Prostate gland (tissue), 2 donors: ENCODE results near the gene SLC12A3. TPM values are rescaled to one million over a fixed set of nuclear protein-coding genes. Genes with fewer than 3 reads are reported as not detected.
A peak's percentile ranks its signal among the peaks of the same experiment; 100 is the strongest.

ENCODE experiments used
- DNase-seq: peaks from one replicate; pipeline ENCODE4 v3.0.0-alpha.2; 2019; ENCODE audit warnings: low spot score
- H3K27ac ChIP-seq, 2 donors: fragments of 200-600 bp; sonication (generic); 2 replicates each; pipeline ENCODE4 v1.5.1; 2017 to 2019
- H3K27me3 ChIP-seq: fragments of 200-600 bp; sonication (generic); replicated peaks from 2 replicates; pipeline ENCODE4 v1.5.1; 2019; ENCODE audit not compliant: insufficient read depth
- H3K36me3 ChIP-seq, 2 donors: fragments of 200-600 bp; sonication (generic); 1 replicate in 1 of 2; 2 replicates in 1 of 2; pipeline versions ENCODE4 v1.5.1 to v1.8.1; 2017 to 2019
- H3K4me1 ChIP-seq: fragments of 200-600 bp; sonication (generic); replicated peaks from 2 replicates; pipeline ENCODE4 v1.5.1; 2019
- H3K4me3 ChIP-seq, 2 donors: fragments of 200-600 bp; sonication (generic); 2 replicates each; pipeline ENCODE4 v1.5.1; 2017 to 2019
- H3K9me3 ChIP-seq: fragments of 200-600 bp; sonication (generic); 2 replicates; pipeline ENCODE4 v1.5.1; 2017
- POLR2A ChIP-seq: fragments of 450-650 bp; IDR thresholded peaks from one replicate; pipeline ENCODE4 v1.6.1; 2016; ENCODE audit warnings: antibody characterized with exemption, mild to moderate bottlenecking
- POLR2AphosphoS5 ChIP-seq: sonication (generic); formaldehyde crosslinking; IDR thresholded peaks from one replicate; pipeline ENCODE4 v1.6.1; 2017; ENCODE audit warnings: antibody characterized with exemption
- WGBS: methylation state at CpG from one replicate; pipeline ENCODE4 v1.1.5; 2018; 5-methylcytosine and 5-hydroxymethylcytosine counted together
- intact Hi-C: fragments of 100-400 bp; cut with DNase I; formaldehyde crosslinking; loops from one replicate; pipeline ENCODE4 v1.14.2; 2022
- total RNA-seq, 2 donors: library from RNA; depleted of rRNA; stranded (reverse); fragments of >200 nt; gene quantifications; one replicate each; pipeline ENCODE4 v1.1.0, GENCODE V29; 2016
- TF ChIP-seq, protein P1 (sequence below), 4 experiments: fragments of 200-600 bp in 2 of 4; fragments of 450-650 bp in 2 of 4; sonication (generic) in 2 of 4; IDR thresholded peaks; 1 replicate in 3 of 4; 2 replicates in 1 of 4; pipeline ENCODE4 v1.5.1; 2016 to 2019; ENCODE audit warnings: antibody characterized with exemption in 4 of 4, mild to moderate bottlenecking in 2 of 4, moderate library complexity in 2 of 4

The SLC12A3 gene
- total RNA-seq, 2 donors from 2014 or later, result 0.23 TPM; not detected in 1

- WGBS, result 94% methylated on average over 2 of the region's 2 CpGs
- intact Hi-C loops, result no loop called here
- TF ChIP-seq POLR2A (no peak), POLR2AphosphoS5 (no peak)
- TF ChIP-seq, protein P1, sequence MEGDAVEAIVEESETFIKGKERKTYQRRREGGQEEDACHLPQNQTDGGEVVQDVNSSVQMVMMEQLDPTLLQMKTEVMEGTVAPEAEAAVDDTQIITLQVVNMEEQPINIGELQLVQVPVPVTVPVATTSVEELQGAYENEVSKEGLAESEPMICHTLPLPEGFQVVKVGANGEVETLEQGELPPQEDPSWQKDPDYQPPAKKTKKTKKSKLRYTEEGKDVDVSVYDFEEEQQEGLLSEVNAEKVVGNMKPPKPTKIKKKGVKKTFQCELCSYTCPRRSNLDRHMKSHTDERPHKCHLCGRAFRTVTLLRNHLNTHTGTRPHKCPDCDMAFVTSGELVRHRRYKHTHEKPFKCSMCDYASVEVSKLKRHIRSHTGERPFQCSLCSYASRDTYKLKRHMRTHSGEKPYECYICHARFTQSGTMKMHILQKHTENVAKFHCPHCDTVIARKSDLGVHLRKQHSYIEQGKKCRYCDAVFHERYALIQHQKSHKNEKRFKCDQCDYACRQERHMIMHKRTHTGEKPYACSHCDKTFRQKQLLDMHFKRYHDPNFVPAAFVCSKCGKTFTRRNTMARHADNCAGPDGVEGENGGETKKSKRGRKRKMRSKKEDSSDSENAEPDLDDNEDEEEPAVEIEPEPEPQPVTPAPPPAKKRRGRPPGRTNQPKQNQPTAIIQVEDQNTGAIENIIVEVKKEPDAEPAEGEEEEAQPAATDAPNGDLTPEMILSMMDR (IDR thresholded peaks at IDR 0.05), result no peak
- no peaks in the 10 kb centered on the region for H3K4me1 ChIP-seq
- DNase-seq, result no peak
- no peaks in the 10 kb centered on the region for H3K36me3 ChIP-seq
- no peaks in the 10 kb centered on the region for H3K27me3 ChIP-seq
- no peak overlapping the region for H3K4me3 ChIP-seq
- no peak overlapping the region for H3K27ac ChIP-seq
- H3K9me3 ChIP-seq, result no peaks in the 10 kb centered on the region
These were observed 23.8 kb upstream of the SLC12A3 start for GRCh38 chr16:56841233-56841632.

GRCh38 chr16:56841659-56842058 lies 23.3 kb upstream of the SLC12A3 start:
- 93% methylated on average over 10 of the region's 10 CpGs for WGBS
- DNase-seq, result no peak
- Histone ChIP-seq H3K27me3 (no peaks in the 10 kb centered on the region), H3K36me3 (no peaks in the 10 kb centered on the region), H3K4me3 (no peak overlapping the region), H3K9me3 (no peaks in the 10 kb centered on the region), H3K4me1 (no peaks in the 10 kb centered on the region), H3K27ac (no peak overlapping the region)
- TF ChIP-seq POLR2A (no peak), POLR2AphosphoS5 (no peak)
- TF ChIP-seq, protein P1 (IDR thresholded peaks at IDR 0.05), result no peak
- intact Hi-C loops, result no loop called here

- Histone ChIP-seq H3K4me1 (no peaks in the 10 kb centered on the region), H3K36me3 (no peaks in the 10 kb centered on the region), H3K9me3 (no peaks in the 10 kb centered on the region), H3K4me3 (no peak overlapping the region), H3K27me3 (no peaks in the 10 kb centered on the region), H3K27ac (no peak overlapping the region)
- intact Hi-C loops, result no loop called here
- DNase-seq, result no peak
- TF ChIP-seq POLR2A (no peak), POLR2AphosphoS5 (no peak)
- TF ChIP-seq, protein P1 (IDR thresholded peaks at IDR 0.05), result no peak
These were observed 22.9 kb upstream of the SLC12A3 start for GRCh38 chr16:56842133-56842532.

- Histone ChIP-seq H3K27me3 (no peaks in the 10 kb centered on the region), H3K27ac (no peak overlapping the region), H3K9me3 (no peaks in the 10 kb centered on the region), H3K4me3 (no peak overlapping the region), H3K4me1 (no peaks in the 10 kb centered on the region), H3K36me3 (no peaks in the 10 kb centered on the region)
- no peak for DNase-seq
- intact Hi-C loops, result no loop called here
- TF ChIP-seq POLR2A (no peak), POLR2AphosphoS5 (no peak)
- TF ChIP-seq, protein P1 (IDR thresholded peaks at IDR 0.05), result no peak
- WGBS, result 93% methylated on average over 6 of the region's 6 CpGs
These were observed 21.0 kb upstream of the SLC12A3 start for GRCh38 chr16:56844056-56844455.

DNA sequence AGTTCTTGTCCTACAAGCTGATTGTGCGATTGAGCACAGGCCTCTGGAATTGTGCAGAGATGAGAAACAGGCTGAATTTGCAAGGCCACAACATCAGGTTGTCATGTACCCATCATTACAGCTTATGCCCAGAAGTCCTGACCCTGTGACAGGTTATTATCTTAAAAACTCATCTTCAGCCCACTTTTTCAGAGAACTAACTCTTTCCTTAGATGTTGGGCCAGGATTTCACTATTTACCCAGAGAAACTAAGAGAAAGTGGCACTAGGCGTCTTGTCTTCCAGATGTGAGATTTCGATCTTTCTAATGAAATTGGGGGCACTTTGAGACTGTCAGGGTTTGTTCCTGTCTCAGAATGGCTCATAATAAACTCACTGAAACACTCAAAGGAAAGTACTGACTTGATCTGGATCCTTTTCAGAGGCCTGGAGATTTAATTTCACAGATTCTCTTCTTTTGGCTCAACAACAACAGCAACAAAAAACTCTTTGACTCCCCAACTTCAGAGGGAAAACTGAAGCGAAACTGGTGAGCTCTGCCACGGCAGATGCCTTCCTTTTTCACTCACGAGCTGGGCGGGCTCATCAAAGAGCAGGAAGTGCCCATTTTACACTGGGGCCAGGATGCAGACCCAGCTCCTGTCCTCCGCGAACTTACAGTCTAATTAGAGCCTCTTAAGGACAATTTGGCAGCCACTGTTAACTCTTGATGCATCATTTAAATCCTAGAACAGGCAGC lies 17.7 kb upstream of the SLC12A3 start:
- H3K4me3 ChIP-seq, result no peak overlapping the region
- TF ChIP-seq POLR2AphosphoS5 (no peak), POLR2A (no peak)
- TF ChIP-seq, protein P1 (IDR thresholded peaks at IDR 0.05), result no peak
- no peaks in the 10 kb centered on the region for H3K9me3 ChIP-seq
- intact Hi-C loops, result no loop called here
- no peaks in the 10 kb centered on the region for H3K27me3 ChIP-seq
- no peak for DNase-seq
- H3K4me1 ChIP-seq, result no peaks in the 10 kb centered on the region
- no peaks in the 10 kb centered on the region for H3K36me3 ChIP-seq
- H3K27ac ChIP-seq, result peak overlapping the region in 1 of 2 donors; percentile 24
- 22% methylated on average over 9 of the region's 9 CpGs for WGBS
